Activated B cell treated with CpG ODN at 0.5 μM for 24 hours (primary cell): Measurements from ENCODE around the gene BRD4. TPM values are rescaled to one million over a fixed set of nuclear protein-coding genes. Genes with fewer than 3 reads are reported as not detected.

Experiments
- ATAC-seq: fragments of 200-7000 bp; cut with Tn5 transposase; one replicate; pipeline ENCODE4 v1.10.0; 2021; ENCODE audit warnings: low read depth, mild to moderate bottlenecking, moderate library complexity
- CTCF ChIA-PET: fragments of 350-600 bp; sonication (Branson Sonifier 250); formaldehyde crosslinking; loops from one replicate; lab custom pipeline; 2021; ENCODE audit warnings: antibody characterized with exemption; lab: Charles Lee
- POLR2A ChIA-PET: fragments of 350-600 bp; sonication (Branson Sonifier 250); formaldehyde crosslinking; loops from one replicate; lab custom pipeline; 2021; ENCODE audit warnings: antibody characterized with exemption; lab: Charles Lee
- DNase-seq: peaks from one replicate; pipeline ENCODE4 v3.0.0; 2022
- H3K27ac Mint-ChIP-seq: one replicate; pipeline ENCODE4 v1.8.0; 2020; ENCODE audit warnings: mixed read lengths
- H3K27me3 Mint-ChIP-seq: one replicate; pipeline ENCODE4 v1.8.0; 2021; ENCODE audit warnings: mixed read lengths
- H3K36me3 Mint-ChIP-seq: one replicate; pipeline ENCODE4 v1.8.0; 2021; ENCODE audit warnings: low read depth, mixed read lengths
- H3K4me1 Mint-ChIP-seq: one replicate; pipeline ENCODE4 v1.8.0; 2021; ENCODE audit warnings: mixed read lengths
- H3K4me3 Mint-ChIP-seq: one replicate; pipeline ENCODE4 v1.8.0; 2020; ENCODE audit warnings: mild to moderate bottlenecking, mixed read lengths
- H3K9me3 Mint-ChIP-seq: one replicate; pipeline ENCODE4 v1.8.0; 2020; ENCODE audit warnings: mixed read lengths
- intact Hi-C: fragments of 100-400 bp; cut with micrococcal nuclease; formaldehyde crosslinking; loops from one replicate; pipeline ENCODE4 v1.15.1; 2024
- total RNA-seq: library from RNA; stranded (reverse); gene quantifications from 2 replicates; pipeline ENCODE4 v1.2.3, GENCODE V29; 2022
- TF ChIP-seq, protein P1 (sequence below): fragments of 200-600 bp; IDR thresholded peaks from one replicate; pipeline ENCODE4 v1.8.0; 2022; ENCODE audit warnings: antibody characterized with exemption, mild to moderate bottlenecking

The BRD4 gene
- total RNA-seq, 1 donor from 2014 or later, result 164 TPM

DNA sequence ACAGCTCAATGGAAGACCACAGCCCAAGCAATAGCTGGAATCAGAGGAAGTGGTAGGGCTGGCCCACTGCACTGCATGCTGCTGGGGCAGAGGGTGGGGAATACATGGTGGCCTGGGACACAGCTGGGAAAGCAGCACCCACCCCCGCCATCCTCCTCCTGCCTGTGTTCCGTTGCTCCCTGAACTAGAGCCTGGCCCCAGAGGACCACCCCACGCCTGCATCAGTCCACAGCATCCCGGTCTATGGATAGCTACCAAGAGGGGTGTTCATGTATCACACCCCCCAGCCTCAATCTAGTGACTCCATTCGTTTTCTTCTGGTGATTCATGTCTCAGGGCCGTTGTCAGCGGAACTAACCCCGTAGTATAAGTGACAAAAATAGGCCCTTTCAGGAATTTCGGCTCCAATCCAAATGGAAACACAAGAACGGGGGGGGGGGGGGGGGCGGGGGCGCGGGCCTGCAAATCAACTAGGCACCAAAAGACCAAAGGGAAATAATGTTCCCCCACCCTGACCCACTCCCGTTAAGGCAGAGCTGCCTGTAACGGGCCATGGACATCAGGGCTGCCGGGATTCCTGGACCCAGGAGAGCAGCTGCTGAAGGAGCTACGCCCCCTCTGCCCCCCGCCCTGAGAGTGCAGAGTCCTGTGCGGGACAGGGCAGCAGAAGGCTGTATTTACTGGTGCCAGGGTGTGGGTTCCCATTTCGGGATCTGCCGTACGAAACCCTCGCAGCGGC lies 81.2 kb downstream of the BRD4 start:
- H3K4me1 Mint-ChIP-seq, result peaks cover 26% of the 10 kb centered on the region
- H3K27me3 Mint-ChIP-seq, result no peaks in the 10 kb centered on the region
- TF ChIP-seq, protein P1, sequence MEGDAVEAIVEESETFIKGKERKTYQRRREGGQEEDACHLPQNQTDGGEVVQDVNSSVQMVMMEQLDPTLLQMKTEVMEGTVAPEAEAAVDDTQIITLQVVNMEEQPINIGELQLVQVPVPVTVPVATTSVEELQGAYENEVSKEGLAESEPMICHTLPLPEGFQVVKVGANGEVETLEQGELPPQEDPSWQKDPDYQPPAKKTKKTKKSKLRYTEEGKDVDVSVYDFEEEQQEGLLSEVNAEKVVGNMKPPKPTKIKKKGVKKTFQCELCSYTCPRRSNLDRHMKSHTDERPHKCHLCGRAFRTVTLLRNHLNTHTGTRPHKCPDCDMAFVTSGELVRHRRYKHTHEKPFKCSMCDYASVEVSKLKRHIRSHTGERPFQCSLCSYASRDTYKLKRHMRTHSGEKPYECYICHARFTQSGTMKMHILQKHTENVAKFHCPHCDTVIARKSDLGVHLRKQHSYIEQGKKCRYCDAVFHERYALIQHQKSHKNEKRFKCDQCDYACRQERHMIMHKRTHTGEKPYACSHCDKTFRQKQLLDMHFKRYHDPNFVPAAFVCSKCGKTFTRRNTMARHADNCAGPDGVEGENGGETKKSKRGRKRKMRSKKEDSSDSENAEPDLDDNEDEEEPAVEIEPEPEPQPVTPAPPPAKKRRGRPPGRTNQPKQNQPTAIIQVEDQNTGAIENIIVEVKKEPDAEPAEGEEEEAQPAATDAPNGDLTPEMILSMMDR, result no peak
- no peaks in the 10 kb centered on the region for H3K9me3 Mint-ChIP-seq
- no peak overlapping the region for H3K27ac Mint-ChIP-seq
- ATAC-seq (no peak), DNase-seq (no peak)
- no peak overlapping the region for H3K4me3 Mint-ChIP-seq
- intact Hi-C loops, result no loop called here
- ChIA-PET POLR2A (interaction anchor here (0.6 kb wide), 1 partner anchor 100 kb away, joined by 3 read pairs; no protein-coding TSS in a partner anchor), CTCF (no interaction called here)
- peaks cover 91% of the 10 kb centered on the region for H3K36me3 Mint-ChIP-seq

DNA sequence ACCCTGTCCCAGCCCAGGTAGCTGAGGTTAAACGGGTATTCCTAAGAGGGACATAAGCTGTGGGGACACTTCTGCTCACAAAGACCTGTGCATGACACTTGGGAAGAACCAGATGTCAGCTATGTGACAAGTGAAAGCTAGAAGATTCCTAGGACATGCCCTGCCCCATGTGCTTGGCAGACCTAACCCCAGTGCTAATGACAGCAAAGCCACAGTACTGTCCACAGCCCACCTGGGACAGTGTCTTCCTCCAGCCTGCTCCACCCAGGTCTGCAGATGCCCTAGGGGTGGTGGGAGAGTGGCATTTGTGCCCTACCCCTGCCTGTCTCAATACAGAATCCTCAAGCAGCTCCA lies 81.7 kb downstream of the BRD4 start:
- Mint-ChIP-seq H3K27me3 (no peaks in the 10 kb centered on the region), H3K9me3 (no peaks in the 10 kb centered on the region), H3K27ac (no peak overlapping the region), H3K36me3 (peaks cover 91% of the 10 kb centered on the region), H3K4me3 (no peak overlapping the region), H3K4me1 (peaks cover 23% of the 10 kb centered on the region)
- intact Hi-C loops, result no loop called here
- no peak for DNase-seq
- POLR2A ChIA-PET, result no interaction called here
- TF ChIP-seq, protein P1, result no peak
- CTCF ChIA-PET, result no interaction called here
- no peak for ATAC-seq

DNA sequence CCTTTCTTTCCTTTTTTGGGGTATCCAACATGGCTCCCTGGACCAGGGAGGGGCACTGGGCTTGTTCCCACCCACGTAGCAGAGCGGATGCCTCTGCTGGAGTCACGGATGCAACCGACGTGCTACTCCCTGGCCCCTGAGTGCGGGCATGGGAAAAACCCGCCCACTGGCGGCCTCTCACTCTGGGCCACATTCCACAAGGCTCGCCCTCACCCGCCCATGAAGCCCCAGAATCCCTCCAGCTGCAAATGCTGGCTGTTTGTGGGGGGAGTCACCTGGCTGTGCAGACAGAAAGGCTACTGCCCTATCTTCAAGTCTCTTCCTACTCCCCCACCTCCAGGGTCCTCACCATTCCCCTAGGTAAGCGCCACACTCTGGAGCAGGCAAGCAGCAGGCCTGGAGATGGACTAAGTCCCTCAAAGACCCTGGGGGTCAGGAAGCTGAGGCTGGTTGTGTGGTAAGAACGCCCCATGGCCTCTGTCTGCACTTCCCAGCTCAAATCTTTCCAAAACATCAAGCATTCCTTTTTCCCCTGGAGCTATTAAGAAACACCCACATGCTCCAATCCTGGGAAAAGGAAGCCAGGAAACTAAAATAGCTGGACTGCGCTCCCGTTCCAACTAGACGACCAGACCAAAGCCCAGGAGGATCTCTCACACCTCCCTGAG lies 82.2 kb downstream of the BRD4 start:
- H3K27ac Mint-ChIP-seq, result no peak overlapping the region
- CTCF ChIA-PET, result no interaction called here
- H3K27me3 Mint-ChIP-seq, result no peaks in the 10 kb centered on the region
- intact Hi-C loops, result no loop called here
- ATAC-seq (no peak), DNase-seq (no peak)
- TF ChIP-seq, protein P1, result no peak
- peaks cover 91% of the 10 kb centered on the region for H3K36me3 Mint-ChIP-seq
- no peak overlapping the region for H3K4me3 Mint-ChIP-seq
- H3K9me3 Mint-ChIP-seq, result no peaks in the 10 kb centered on the region
- H3K4me1 Mint-ChIP-seq, result peaks cover 23% of the 10 kb centered on the region
- POLR2A ChIA-PET, result no interaction called here

DNA sequence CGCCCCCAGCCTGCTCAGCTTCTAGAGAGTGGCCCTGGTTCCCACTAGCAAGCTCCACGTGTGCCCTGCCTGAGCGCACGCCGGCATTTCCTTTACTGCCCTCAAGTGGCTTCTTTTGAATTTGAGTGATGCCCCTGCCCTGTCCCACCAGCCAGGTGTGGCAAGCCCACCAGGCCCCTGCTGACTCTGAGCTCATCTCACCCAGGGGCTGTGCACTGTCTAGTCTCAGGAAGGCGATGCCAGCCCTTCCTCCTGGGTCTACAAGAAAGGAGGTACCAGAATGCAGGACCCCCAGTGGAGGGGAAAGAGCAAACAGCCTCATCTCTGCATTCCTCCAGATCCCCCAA lies 82.8 kb downstream of the BRD4 start:
- Mint-ChIP-seq H3K36me3 (peaks cover 91% of the 10 kb centered on the region), H3K4me3 (no peak overlapping the region), H3K27ac (no peak overlapping the region), H3K9me3 (no peaks in the 10 kb centered on the region), H3K27me3 (no peaks in the 10 kb centered on the region), H3K4me1 (peaks cover 23% of the 10 kb centered on the region)
- intact Hi-C loops, result no loop called here
- DNase-seq, result no peak
- POLR2A ChIA-PET, result interaction anchor here (0.6 kb wide), 1 partner anchor 317 kb away, joined by 3 read pairs; no protein-coding TSS in a partner anchor
- CTCF ChIA-PET, result no interaction called here
- TF ChIP-seq, protein P1, result no peak
- ATAC-seq, result no peak
